Left colon (tissue), 2 donors: ENCODE measurements around the gene SIRPA. TPM values are rescaled to one million over a fixed set of nuclear protein-coding genes. Genes with fewer than 3 reads are reported as not detected.
A peak's percentile ranks its signal among the peaks of the same experiment; 100 is the strongest.

Source experiments
- ATAC-seq: fragments of 200-7000 bp; cut with Tn5 transposase; one replicate; pipeline ENCODE4 v1.9.1; 2020; ENCODE audit warnings: mild to moderate bottlenecking, moderate library complexity
- DNase-seq, 2 donors: peaks; one replicate each; pipeline ENCODE4 v3.0.0-alpha.2; 2020
- intact Hi-C, 2 donors: fragments of 100-400 bp; cut with DNase I in 1 of 2; cut with micrococcal nuclease in 1 of 2; formaldehyde crosslinking; loops; one replicate each; pipeline versions ENCODE4 v1.11.2 to v1.14.0; 2022; cut with DNase I, micrococcal nuclease
- total RNA-seq, 2 donors: library from RNA; stranded (reverse); fragmentation: NEBNext Ultra II Directional; extraction: Animal tissue kit (Norgen Biotek cat#: 25700); gene quantifications; one replicate each; pipeline ENCODE4 v1.2.1, GENCODE V29; 2021
- donor health status: DM: no; HTN: no; CAD: no.
- donor health status: DM: yes; HTN: yes; CAD: no.

The SIRPA gene
- total RNA-seq, 2 donors from 2014 or later, result 7.4 to 13.3 TPM

GRCh38 chr20:1867495-1868260 is 27.5 kb upstream of the SIRPA start:
- DNase-seq, result no peak
- intact Hi-C loops, result no loop called here
- no peak for ATAC-seq

- ATAC-seq (no peak), DNase-seq (no peak)
- intact Hi-C loops, result no loop called here
These were observed 26.4 kb upstream of the SIRPA start for GRCh38 chr20:1868856-1869255.

- DNase-seq (no peak), ATAC-seq (no peak)
- intact Hi-C loops, result no loop called here
These were observed 24.9 kb upstream of the SIRPA start for GRCh38 chr20:1870323-1870722.

- ATAC-seq, result no peak
- no peak for DNase-seq
- intact Hi-C loops, result no loop called here
These were observed 24.2 kb upstream of the SIRPA start for GRCh38 chr20:1870792-1871550.

GRCh38 chr20:1871807-1872458 is 23.3 kb upstream of the SIRPA start:
- DNase-seq, result no peak
- intact Hi-C loops, result no loop called here
- ATAC-seq, result peak; percentile 64

- ATAC-seq (no peak), DNase-seq (no peak)
- intact Hi-C loops, result no loop called here
These were observed 22.6 kb upstream of the SIRPA start for GRCh38 chr20:1872459-1873097.

GRCh38 chr20:1874450-1875182 is 20.6 kb upstream of the SIRPA start:
- DNase-seq (peak; percentile 33 to 50), ATAC-seq (peak; percentile 80)
- intact Hi-C loops, result no loop called here

GRCh38 chr20:1875183-1875554 is 20.0 kb upstream of the SIRPA start:
- intact Hi-C loops, result no loop called here
- no peak for ATAC-seq
- no peak for DNase-seq

- no peak for DNase-seq
- intact Hi-C loops, result no loop called here
- ATAC-seq, result no peak
These were observed 19.4 kb upstream of the SIRPA start for GRCh38 chr20:1875762-1876161.

GRCh38 chr20:1876217-1876921 is 18.8 kb upstream of the SIRPA start:
- DNase-seq (no peak), ATAC-seq (no peak)
- intact Hi-C loops, result no loop called here

GRCh38 chr20:1876975-1877608 is 18.1 kb upstream of the SIRPA start:
- ATAC-seq (no peak), DNase-seq (no peak)
- intact Hi-C loops, result no loop called here

- no peak for ATAC-seq
- intact Hi-C loops, result no loop called here
- no peak for DNase-seq
These were observed 17.5 kb upstream of the SIRPA start for GRCh38 chr20:1877609-1878200.

GRCh38 chr20:1879369-1879768 is 15.8 kb upstream of the SIRPA start:
- ATAC-seq (no peak), DNase-seq (no peak)
- intact Hi-C loops, result no loop called here

- intact Hi-C loops, result no loop called here
- ATAC-seq (no peak), DNase-seq (no peak)
These were observed 15.3 kb upstream of the SIRPA start for GRCh38 chr20:1879934-1880333.

- intact Hi-C loops, result no loop called here
- ATAC-seq (no peak), DNase-seq (no peak)
These were observed 14.5 kb upstream of the SIRPA start for GRCh38 chr20:1880529-1881239.

GRCh38 chr20:1881240-1881835 is 13.9 kb upstream of the SIRPA start:
- peak; percentile 26 for ATAC-seq
- DNase-seq, result no peak

GRCh38 chr20:1882026-1882425 is 13.2 kb upstream of the SIRPA start:
- intact Hi-C loops, result no loop called here
- no peak for DNase-seq
- no peak for ATAC-seq

More at GRCh38 chr20:1881240-1881835, 13.9 kb upstream of the SIRPA start:
- intact Hi-C loops, result no loop called here
